ENCODE results near the gene P2RX4.
"Not testable (repeated sequence)": the region's sequence is repeated elsewhere in the genome, so short reads cannot be mapped to it uniquely, and the experiment has no call there.

P2RX4 gene

GRCh38 chr12:121279507-121279915, 69.6 kb downstream of the P2RX4 start:
- no peak for DNase-seq

GRCh38 chr12:121280531-121280930, 70.6 kb downstream of the P2RX4 start:
- not testable (repeated sequence) for DNase-seq

- DNase-seq, result not testable (repeated sequence)
These were observed 71.2 kb downstream of the P2RX4 start for GRCh38 chr12:121281116-121281515.

GRCh38 chr12:121282072-121282742, 72.3 kb downstream of the P2RX4 start:
- no peak for DNase-seq

GRCh38 chr12:121282910-121283309, 73.0 kb downstream of the P2RX4 start:
- not testable (repeated sequence) for DNase-seq

- DNase-seq, result no peak
These were observed 73.5 kb downstream of the P2RX4 start for GRCh38 chr12:121283388-121283787.
